OCI-LY3 (cell line): ENCODE data around the gene S1PR4.

Experiments used
- H2AFZ ChIP-seq: fragments of 200-600, 300-600 bp; shearing (Covaris generic); 2 replicates; pipeline ENCODE4 v1.6.0; 2014; ENCODE audit warnings: antibody characterized with exemption, low read depth, low read length
- H3K27ac ChIP-seq: fragments of 200-600, 300-600 bp; sonication (generic); 2 replicates; pipeline ENCODE4 v1.5.1; 2014; ENCODE audit warnings: mild to moderate bottlenecking, low read length, moderate library complexity, mixed read lengths
- H3K27me3 ChIP-seq: fragments of 200-600, 300-600 bp; sonication (generic); 2 replicates; pipeline ENCODE4 v1.6.1; 2014; ENCODE audit warnings: low read depth, low read length, mixed read lengths
- H3K36me3 ChIP-seq: fragments of 200-600, 300-600 bp; sonication (generic); replicated peaks from 2 replicates; pipeline ENCODE3; 2014; ENCODE audit warnings: low read depth, low read length, mixed read lengths
- H3K4me1 ChIP-seq: fragments of 300-600, 200-600 bp; sonication (generic); 2 replicates; pipeline ENCODE4 v1.6.1; 2014; ENCODE audit warnings: low read length, mixed read lengths
- H3K4me2 ChIP-seq: fragments of 200-600, 300-600 bp; sonication (generic); 2 replicates; pipeline ENCODE4 v1.6.1; 2014; ENCODE audit warnings: low read length, mixed read lengths
- H3K4me3 ChIP-seq: fragments of 300-600, 200-600 bp; sonication (generic); 2 replicates; pipeline ENCODE4 v1.5.1; 2014; ENCODE audit warnings: antibody characterized with exemption, mild to moderate bottlenecking, low read length, moderate library complexity
- H3K79me2 ChIP-seq: fragments of 300-600, 200-600 bp; shearing (Covaris generic); 2 replicates; pipeline ENCODE4 v1.6.1; 2014; ENCODE audit warnings: mild to moderate bottlenecking, low read length, mixed read lengths
- H3K9ac ChIP-seq: fragments of 300-600, 200-600 bp; shearing (Covaris generic); 2 replicates; pipeline ENCODE4 v1.6.0; 2014; ENCODE audit warnings: mild to moderate bottlenecking, low read length, moderate library complexity
- H3K9me3 ChIP-seq: fragments of 200-600, 300-600 bp; shearing (Covaris generic); 2 replicates; pipeline ENCODE4 v1.6.1; 2014; ENCODE audit warnings: low read length, mixed read lengths; ENCODE audit not compliant: insufficient read depth
- H4K20me1 ChIP-seq: fragments of 200-600, 300-600 bp; sonication (generic); 2 replicates; pipeline ENCODE4 v1.6.1; 2016; ENCODE audit warnings: low read length, mixed read lengths; ENCODE audit not compliant: insufficient read depth
- EZH2phosphoT487 ChIP-seq: fragments of 200-600 bp; shearing (Covaris generic); IDR thresholded peaks from 2 replicates; pipeline ENCODE4 v1.6.1; 2018; ENCODE audit warnings: antibody characterized with exemption, mixed run types, low read depth
- TF ChIP-seq, protein P1 (sequence below): fragments of 200-600, 300-600 bp; sonication (generic); IDR thresholded peaks from 2 replicates; pipeline ENCODE4 v1.5.1; 2014; ENCODE audit warnings: antibody characterized with exemption, low read length, low read depth

Gene S1PR4

DNA sequence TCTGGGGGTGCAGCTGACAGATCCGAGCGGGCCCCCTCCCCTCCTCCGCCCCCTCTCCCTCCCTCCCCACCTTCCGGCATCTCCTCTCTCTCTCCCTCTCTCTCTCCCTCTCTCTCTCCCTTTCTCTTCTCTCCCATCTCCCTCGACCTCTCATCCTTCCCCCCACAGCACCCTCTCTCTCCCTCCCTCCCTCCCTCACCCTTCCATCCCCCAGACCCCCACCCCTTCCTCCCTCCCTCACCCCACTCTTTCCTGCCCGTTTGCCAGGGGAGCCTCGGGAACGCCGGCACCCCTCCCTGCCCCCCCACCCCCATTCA, 46.6 kb downstream of the S1PR4 start:
- Histone ChIP-seq H3K79me2 (no peaks in the 10 kb centered on the region), H3K36me3 (no peaks in the 10 kb centered on the region), H3K9ac (no peak overlapping the region), H3K4me1 (no peaks in the 10 kb centered on the region), H2AFZ (no peak overlapping the region), H3K27me3 (peaks cover 19% of the 10 kb centered on the region), H3K27ac (no peak overlapping the region), H3K4me3 (no peak overlapping the region), H4K20me1 (no peaks in the 10 kb centered on the region), H3K9me3 (no peaks in the 10 kb centered on the region), H3K4me2 (no peak overlapping the region)
- TF ChIP-seq EZH2phosphoT487 = no peak
- TF ChIP-seq, protein P1, sequence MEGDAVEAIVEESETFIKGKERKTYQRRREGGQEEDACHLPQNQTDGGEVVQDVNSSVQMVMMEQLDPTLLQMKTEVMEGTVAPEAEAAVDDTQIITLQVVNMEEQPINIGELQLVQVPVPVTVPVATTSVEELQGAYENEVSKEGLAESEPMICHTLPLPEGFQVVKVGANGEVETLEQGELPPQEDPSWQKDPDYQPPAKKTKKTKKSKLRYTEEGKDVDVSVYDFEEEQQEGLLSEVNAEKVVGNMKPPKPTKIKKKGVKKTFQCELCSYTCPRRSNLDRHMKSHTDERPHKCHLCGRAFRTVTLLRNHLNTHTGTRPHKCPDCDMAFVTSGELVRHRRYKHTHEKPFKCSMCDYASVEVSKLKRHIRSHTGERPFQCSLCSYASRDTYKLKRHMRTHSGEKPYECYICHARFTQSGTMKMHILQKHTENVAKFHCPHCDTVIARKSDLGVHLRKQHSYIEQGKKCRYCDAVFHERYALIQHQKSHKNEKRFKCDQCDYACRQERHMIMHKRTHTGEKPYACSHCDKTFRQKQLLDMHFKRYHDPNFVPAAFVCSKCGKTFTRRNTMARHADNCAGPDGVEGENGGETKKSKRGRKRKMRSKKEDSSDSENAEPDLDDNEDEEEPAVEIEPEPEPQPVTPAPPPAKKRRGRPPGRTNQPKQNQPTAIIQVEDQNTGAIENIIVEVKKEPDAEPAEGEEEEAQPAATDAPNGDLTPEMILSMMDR = no peak

DNA sequence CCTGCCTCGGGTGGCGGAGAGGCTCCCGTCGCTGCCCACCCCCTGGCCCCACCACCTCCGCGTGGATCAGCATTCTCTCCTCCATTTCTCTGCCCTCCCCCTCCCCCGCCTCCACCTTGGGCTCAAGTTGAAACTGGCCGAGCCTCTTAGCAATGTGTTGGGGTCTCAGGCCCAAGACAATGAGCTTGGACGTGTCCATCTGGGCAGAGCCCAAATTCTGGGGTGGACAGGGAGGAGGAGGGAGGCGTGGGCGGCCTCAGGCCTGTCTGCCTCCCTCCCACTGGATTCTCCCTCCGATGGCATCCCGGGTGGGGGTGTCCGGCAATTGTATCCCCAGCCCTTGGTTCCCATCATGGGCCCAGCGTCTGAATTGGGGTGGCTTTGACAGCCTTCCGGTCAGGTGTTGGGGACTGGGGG, 47.1 kb downstream of the S1PR4 start:
- Histone ChIP-seq H3K4me3 (no peak overlapping the region), H4K20me1 (no peaks in the 10 kb centered on the region), H3K9ac (no peak overlapping the region), H2AFZ (no peak overlapping the region), H3K4me1 (no peaks in the 10 kb centered on the region), H3K27ac (no peak overlapping the region), H3K36me3 (no peaks in the 10 kb centered on the region), H3K9me3 (no peaks in the 10 kb centered on the region), H3K79me2 (no peaks in the 10 kb centered on the region), H3K27me3 (peaks cover 19% of the 10 kb centered on the region), H3K4me2 (no peak overlapping the region)
- no peak for TF ChIP-seq EZH2phosphoT487
- TF ChIP-seq, protein P1 = no peak

DNA sequence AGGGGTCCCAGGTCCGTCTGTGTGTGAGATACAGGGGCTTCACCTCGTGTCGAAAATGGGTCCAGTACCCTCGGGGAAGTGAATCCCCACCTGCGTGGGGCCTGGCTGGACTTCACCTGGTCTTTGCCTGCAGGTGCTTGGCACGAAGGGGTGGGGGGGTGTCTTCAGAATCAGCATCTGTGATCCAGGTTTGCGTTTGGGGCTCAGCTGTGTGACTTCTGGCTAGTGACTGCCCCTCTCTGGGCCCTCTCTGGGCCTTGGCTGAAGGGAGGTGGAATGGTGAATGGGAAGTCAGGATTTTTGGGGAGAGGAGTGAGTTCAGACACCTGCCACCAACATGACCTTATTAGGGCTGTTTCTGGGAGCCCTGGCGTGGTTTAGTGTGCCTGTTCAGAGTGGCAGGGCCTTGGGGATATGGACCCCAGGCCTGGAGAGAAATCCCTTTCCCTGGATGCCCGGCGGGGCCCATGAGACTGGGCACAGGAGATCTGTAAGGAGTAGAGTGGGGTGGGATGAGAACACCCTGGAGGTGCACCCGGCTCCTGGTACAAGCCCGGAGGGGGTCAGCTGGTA, 48.6 kb downstream of the S1PR4 start:
- Histone ChIP-seq H3K4me1 (no peaks in the 10 kb centered on the region), H3K9me3 (no peaks in the 10 kb centered on the region), H2AFZ (no peak overlapping the region), H3K4me3 (no peak overlapping the region), H3K27ac (no peak overlapping the region), H3K4me2 (no peak overlapping the region), H3K36me3 (no peaks in the 10 kb centered on the region), H4K20me1 (no peaks in the 10 kb centered on the region), H3K27me3 (peaks cover 19% of the 10 kb centered on the region), H3K9ac (no peak overlapping the region), H3K79me2 (no peaks in the 10 kb centered on the region)
- TF ChIP-seq, protein P1 = no peak
- TF ChIP-seq EZH2phosphoT487 = no peak

DNA sequence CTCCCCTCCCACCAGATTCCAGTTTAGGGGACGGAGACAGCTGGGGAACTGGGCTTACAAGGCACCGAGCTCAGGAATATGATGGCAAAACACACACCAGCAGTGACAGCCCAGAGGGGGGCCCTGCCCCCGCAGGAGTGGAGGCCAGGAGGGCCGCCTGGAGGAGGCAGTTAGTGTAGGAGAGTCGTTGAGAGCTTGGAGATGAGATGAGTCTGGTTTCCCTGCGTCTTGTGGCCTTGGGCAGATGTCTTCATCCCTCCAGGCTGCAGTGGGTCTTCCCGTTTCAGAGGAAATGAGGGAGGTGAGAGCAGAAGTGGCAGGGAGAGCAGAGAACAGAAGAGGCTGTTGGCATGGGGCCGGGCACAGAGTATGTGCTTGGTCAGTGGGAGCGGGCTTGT, 50.8 kb downstream of the S1PR4 start:
- H3K9me3 ChIP-seq = no peaks in the 10 kb centered on the region
- no peak overlapping the region for H3K27ac ChIP-seq
- no peaks in the 10 kb centered on the region for H4K20me1 ChIP-seq
- no peak overlapping the region for H3K4me2 ChIP-seq
- no peak overlapping the region for H2AFZ ChIP-seq
- H3K36me3 ChIP-seq = no peaks in the 10 kb centered on the region
- H3K4me3 ChIP-seq = no peak overlapping the region
- no peak for TF ChIP-seq EZH2phosphoT487
- TF ChIP-seq, protein P1 = no peak
- no peaks in the 10 kb centered on the region for H3K4me1 ChIP-seq
- no peak overlapping the region for H3K9ac ChIP-seq
- H3K27me3 ChIP-seq = peaks cover 19% of the 10 kb centered on the region
- no peaks in the 10 kb centered on the region for H3K79me2 ChIP-seq
